DMS 273 (cell line): ENCODE measurements around the gene PFAS.
"Not testable (repeated sequence)": the region's sequence is repeated elsewhere in the genome, so short reads cannot be mapped to it uniquely, and the experiment has no call there.

Experiments
- DNase-seq: peaks from one replicate; lab custom pipeline; 2025; ENCODE audit not compliant: unreplicated experiment; lab: John Stamatoyannopoulos, UW

PFAS gene, protein sequence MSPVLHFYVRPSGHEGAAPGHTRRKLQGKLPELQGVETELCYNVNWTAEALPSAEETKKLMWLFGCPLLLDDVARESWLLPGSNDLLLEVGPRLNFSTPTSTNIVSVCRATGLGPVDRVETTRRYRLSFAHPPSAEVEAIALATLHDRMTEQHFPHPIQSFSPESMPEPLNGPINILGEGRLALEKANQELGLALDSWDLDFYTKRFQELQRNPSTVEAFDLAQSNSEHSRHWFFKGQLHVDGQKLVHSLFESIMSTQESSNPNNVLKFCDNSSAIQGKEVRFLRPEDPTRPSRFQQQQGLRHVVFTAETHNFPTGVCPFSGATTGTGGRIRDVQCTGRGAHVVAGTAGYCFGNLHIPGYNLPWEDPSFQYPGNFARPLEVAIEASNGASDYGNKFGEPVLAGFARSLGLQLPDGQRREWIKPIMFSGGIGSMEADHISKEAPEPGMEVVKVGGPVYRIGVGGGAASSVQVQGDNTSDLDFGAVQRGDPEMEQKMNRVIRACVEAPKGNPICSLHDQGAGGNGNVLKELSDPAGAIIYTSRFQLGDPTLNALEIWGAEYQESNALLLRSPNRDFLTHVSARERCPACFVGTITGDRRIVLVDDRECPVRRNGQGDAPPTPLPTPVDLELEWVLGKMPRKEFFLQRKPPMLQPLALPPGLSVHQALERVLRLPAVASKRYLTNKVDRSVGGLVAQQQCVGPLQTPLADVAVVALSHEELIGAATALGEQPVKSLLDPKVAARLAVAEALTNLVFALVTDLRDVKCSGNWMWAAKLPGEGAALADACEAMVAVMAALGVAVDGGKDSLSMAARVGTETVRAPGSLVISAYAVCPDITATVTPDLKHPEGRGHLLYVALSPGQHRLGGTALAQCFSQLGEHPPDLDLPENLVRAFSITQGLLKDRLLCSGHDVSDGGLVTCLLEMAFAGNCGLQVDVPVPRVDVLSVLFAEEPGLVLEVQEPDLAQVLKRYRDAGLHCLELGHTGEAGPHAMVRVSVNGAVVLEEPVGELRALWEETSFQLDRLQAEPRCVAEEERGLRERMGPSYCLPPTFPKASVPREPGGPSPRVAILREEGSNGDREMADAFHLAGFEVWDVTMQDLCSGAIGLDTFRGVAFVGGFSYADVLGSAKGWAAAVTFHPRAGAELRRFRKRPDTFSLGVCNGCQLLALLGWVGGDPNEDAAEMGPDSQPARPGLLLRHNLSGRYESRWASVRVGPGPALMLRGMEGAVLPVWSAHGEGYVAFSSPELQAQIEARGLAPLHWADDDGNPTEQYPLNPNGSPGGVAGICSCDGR (N-terminal part only)

DNA sequence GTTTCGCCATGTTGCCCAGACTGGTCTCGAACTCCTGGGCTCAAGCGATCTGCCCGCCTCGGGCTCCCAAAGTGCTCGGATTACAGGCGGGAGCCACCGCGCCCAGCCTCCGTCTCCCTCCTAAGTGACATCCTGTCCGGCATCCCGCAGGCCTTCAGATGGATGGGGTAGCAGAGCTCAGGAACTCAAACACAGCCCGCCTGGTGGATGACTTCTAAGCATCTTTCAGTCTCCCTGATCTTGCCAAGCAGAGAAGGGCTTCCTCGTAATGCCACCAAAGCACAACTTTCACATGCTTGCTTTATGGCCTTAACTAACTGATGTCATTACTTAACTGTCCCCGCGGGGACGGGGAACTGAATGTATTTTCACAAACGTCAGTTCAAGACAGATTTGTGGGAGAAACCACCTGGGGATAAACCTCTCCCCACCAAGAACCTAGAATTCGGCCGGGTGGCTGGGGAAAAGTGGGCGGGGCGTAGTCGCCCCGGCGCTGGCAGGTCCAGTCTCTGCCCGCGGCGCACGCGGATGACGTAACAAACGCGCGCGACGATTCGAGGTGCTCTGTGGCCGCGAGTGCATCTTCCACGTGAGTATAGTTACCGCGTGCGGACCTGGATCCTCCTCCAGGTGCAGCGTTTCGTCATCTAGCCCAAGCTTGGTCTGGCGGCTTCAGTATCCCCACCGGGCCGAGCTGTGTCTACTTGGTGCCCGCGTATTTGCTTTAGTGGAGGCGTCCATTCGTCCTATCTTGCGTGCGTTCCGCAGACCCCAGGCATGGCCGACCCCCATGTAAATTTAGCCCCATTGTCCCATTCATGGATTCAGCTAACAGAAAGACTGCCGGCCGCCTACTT, at the start of gene PFAS:
PFAS (plus strand) TSS at position 539 of the 857 bp plus-strand sequence. CDS start 4,649 bp downstream, outside the sequence.
- DNase-seq: peak; percentile 98

DNA sequence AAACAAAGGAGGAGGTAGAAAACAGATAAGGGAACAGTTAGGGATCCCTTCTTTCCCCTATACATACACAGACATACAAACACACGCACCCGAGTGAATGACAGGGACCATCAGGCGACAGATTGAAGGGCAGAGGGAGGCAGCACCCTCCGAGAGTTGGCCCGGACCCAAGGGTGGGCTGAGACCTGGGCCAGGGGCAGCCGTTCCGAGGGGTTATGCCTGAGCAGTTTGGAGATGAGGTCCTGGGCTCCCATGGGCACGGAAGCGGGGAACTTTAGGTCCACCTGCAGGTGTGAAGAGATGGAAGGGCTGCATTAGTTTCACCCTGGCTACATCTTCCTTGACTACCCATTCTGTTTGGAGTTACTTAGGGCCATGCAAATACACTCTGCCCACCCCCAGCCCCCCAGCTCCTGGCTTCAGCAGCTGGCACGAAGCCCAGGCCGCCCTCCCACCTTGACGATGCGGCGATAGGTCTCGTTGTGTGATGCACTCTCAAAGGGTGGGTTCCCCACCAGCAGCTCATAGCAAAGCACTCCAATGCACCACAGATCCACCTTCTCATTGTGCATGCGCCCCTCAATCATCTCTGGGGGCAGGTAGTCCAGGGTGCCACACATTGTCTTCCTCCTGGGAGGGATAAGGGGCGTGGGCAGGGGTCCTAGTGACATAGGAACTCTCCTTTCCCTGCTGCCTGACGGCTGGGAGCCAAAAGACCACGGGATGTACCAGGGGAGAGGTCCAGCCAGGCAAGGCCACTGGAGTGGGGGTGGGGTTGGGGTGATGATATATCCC, 44.1 kb upstream of the PFAS start:
- no peak for DNase-seq

DNA sequence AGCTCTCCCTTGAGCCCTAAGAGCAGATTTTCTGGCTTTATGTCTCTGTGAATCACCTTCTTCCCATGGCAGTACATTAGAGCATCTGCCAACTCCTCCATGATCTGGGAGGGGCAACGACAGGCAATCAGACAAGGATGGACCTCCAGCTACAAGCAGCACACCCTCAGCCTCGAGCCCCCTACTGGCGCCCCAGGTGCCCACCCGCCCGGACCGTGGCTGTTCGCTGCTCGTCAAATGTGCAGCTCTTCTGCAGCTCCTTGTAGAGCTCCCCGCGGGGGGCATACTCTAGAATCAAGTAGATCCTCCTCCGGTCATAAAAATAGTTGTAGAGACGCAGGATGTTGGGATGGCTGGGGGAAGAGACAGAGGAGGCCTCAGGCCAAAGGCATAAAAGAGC, 42.6 kb upstream of the PFAS start:
- no peak for DNase-seq

DNA sequence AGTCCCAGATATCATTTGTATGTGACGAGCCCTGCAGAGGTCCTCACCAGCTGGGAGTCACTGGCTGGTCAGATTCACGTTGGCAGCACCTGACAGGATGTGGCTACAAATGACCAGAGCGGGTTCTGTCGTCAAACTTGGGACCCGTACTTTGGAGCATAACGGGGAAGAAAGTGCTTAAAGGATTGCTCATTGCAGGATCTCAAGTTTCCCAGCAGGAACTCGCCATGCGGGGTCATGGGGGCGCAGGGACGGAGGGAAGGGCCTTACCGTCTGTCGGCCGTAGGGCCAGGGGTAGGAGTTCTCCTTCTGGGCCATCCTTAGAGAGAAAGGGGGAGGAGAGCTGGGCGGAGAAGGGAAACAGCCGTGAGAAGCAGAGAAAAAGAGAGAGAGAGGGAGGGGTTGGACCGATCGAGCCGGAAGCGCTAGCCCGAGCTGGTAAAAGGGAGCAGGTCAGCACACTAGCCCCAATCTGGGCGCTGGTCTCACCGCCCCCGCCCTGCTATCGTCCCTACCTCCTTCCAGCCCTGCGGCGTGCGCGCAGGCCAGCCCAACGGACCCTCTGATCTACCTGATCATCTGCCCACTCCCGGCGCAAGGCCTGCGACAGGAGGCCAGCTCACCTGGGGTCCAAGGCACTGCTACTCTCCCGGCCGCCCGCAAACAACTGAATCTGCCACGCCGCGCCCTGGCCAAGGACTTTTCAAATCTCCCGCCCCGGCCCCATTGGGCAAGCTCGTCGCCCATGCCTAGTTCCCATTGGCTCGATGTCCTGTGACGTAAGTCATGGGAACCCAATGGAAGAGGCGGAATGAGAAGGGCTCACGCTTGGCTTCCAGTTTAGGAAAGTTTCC, 39.0 kb upstream of the PFAS start, which contains the start of gene AURKB:
AURKB (minus strand) TSS at position 669 of the 854 bp plus-strand sequence; CDS start at position 318, 351 bp downstream.
- peak; percentile 97 for DNase-seq

DNA sequence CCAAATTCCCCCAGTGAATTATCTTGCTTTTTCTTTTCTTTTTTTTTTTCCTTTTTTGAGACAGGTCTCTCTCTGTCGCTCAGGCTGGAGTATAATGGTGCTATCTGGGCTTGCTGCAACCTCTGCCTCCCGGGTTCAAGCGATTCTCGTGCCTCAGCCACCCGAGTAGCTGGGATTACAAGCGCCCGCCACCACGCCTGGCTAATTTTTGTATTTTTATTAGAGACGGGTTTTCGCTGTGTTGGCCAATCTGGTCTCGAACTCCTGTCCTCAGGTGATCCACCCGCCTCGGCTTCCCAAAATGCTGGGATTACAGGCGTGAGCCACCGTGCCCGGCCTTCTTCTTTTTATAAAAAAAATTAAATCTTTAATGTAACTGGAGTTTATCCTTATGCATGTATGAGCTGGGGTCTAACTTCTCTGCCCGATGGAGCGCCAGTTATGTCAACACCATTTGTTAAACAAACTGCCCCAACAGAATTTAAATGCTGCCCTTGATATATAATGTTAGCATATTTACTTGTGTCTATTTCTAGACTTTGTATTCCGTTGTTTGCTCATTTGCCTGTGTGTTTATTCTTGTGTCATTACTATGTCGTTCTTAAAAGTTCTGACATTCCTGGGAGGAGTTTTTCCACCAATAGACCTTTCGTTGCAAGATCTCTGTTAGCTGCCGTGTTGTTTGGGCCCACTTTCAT, 38.2 kb upstream of the PFAS start:
- DNase-seq: peak; percentile 58

DNA sequence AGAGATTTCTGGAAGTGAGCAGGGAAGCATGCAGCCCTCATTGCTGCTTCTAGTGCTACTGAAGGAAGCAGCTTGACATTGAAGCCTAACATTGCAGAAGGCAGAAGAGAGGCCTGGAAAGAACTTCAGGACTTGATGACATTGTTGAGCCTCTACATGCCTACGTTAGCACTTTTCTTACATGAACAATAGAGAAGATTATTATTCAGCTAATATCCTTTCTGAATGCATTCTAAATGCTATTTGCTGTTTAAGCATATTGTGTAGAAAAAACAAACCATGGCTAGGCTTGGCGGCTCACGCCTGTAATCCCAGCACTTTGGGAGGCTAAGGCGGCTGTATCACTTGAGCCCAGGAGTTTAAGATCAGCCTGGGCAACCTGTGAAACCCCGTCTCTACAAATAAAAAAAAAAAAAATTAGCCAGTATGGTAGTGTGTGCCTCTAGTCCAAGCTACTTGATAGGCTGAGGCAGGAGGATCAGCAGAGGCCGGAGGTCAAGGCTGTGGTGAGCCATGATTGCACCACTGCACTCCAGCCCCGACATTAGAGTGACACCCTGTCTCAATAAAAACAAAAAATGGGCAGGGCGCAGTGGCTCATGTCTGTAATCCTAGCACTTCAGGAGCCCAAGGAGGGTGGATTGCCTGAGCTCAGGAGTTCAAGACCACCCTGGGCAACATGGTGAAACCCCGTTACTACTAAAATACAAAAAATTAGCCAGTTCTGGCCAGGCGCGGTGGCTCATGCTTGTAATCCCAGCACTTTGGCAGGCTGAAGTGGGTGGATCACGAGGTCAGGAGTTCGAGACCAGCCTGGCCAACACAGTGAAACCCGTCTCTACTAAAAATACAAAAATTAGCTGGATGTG, 36.5 kb upstream of the PFAS start:
- DNase-seq: no peak

DNA sequence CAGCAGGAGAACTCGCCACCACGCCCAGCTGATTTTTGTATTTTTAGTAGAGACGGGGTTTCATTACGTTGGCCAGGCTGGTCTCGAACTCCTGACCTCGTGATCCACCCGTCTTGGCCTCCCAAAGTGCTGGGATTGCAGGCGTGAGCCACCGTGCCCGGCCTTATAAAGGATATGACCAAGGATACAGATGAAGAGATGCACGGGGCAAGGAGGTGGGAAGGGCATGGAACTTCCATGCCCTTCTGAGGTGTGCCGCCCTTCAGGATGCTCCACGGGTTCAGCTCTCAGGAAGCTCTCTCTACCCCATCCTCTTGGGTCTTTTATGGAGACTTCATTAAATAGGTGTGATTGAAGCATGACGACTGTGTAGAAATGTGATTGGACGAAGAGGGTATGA, 35.1 kb upstream of the PFAS start:
- DNase-seq: not testable (repeated sequence)

DNA sequence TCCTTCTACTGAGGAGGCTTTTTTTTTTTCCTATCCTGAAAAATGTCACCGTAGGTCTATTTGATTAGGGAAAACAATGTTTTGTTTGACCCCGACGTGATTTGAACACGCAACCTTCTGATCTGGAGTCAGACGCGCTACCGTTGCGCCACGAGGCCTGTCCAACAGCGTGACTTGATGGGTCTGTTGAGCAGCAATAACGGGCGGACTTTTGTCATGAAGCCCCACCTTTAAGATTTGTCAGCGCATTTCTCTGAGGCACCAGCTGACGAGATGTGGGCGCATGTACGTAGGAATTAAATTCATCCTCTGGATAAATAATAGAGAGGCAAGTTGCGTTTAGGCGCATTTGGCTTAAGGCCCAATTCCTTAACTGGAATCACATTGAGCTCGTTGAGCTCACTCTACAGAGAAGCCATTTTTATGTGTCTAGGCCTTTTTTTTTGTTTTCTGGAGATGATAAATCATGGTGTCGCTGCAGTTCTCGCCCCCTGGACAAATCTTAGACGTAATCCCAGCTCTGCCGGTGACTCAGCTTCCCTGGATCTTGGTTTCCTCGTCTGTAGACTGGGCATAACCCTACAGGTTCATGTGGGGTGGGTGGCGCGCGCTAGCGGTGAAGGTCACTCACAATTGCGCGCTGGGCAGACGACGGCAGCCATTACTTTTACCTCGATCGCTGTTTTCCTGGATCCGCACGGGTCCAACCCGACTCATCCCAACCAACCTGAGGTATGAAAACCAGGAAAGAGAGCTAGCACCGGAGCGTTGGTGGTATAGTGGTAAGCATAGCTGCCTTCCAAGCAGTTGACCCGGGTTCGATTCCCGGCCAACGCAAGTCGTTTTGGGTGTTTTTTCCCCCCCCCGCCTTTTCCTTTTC, 28.1 kb upstream of the PFAS start:
- peak; percentile 92 for DNase-seq

DNA sequence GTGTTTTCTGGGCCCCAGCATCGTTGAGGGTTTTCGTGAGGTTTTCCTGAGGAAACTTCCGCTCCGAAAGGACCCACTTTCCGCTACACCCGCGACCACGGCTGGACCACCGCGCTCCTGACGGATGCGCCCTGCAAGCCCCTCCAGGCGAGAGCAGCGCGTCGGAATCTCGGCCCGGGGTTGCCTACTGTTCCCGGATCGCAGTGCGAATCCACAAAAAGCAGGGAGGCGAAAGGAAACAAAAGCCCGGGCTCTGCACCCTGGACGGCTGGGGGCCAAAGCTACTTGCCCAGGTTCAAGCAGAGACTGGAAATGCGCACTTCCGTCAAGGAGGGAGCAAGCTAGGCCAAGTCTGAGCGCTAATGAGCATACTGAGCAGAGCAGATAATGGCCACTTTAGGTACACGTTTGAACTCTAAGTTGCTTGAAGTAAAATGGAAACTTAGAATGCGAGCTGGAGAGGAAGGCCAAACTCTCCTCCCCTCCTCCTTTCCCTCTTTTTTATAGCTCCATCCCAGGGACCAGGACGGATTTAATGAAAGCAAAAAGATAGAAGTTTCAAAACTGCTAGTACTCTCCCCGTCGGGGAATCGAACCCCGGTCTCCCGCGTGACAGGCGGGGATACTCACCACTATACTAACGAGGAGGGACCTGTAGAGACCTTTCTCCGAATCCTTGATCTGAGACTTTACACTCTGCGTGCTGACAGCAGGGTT, 27.3 kb upstream of the PFAS start:
- DNase-seq: peak; percentile 89

DNA sequence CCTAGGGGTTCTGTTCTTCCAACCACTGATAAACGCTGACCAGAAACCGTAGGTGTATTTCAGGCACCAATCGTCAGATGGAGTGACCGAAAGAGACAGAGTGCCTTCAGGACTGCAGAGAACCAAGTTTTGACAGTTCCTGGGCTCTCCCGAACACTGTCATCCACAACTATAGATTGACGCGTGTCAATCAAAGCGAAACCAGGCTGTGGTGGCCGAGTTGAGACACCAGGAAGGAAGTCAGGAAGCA, 26.8 kb upstream of the PFAS start:
- DNase-seq: no peak

DNA sequence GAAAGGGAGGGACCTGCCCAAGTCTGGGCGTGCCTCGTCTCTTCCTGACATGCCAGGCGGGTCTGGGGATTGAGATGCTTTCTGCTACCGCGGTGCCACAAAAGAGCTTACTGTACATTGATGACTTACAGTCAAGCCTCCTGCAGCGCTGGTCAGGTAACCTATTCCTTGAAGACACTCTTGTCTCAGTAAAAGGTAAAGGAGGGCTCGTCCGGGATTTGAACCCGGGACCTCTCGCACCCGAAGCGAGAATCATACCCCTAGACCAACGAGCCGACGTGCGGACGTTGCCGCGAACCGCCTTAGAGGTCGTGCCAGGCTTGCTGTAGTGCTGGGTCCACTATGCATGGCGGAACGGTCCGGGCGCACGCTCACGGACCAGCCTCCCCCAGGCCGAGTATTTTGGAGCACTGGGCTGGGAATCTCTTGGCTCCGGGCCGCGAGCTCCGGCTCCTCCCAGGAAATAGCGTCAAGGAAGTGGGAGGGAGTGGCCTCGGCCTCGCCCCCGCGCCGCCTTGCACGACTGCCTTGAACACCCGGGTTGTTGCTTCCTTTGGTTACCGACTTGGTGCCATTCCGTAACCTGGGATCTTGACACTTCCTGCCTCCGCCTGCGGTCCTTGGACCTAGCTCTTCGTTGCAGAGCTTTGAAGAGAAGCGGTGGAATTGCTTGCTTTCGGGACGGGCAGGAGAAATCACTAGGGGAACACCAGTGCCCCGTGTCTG, 26.3 kb upstream of the PFAS start:
- DNase-seq: peak; percentile 94

DNA sequence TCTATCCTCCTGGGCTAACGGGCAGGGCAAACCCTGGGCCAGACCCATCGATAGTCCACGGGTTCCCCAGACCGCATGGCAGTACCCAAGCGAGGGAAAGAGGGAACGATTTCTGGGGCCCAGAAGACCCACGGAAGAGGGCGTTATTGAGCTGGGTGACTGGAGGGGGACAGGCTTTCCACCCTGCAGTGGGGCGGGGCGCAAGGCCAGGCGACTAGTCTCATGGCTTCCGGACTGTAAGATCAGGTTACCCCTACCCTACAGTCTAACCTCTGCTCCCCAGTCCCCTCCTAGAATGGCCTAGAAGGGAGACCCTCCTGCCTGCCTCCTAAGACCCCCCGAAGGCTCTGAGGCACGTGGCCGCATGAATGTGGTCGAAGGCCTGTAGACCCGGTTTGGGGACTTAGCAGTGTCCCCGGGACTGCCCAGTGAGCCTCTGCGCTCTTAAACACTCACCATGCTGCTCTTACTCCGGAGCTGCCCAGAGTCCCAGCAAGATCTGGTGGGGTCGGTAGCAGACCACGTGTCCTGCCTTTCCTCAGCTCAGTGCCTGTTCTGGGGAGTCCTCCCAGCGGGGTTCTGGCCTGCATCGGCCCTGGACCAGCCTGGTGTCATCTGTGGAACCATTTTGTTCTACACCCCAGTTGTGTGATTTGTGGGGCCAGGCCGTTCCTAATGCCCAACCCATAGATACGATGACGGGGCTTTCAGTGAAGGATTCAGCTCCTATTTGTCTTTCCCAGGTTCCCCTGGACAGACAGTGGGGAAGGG, 25.5 kb upstream of the PFAS start:
- DNase-seq: peak; percentile 84

DNA sequence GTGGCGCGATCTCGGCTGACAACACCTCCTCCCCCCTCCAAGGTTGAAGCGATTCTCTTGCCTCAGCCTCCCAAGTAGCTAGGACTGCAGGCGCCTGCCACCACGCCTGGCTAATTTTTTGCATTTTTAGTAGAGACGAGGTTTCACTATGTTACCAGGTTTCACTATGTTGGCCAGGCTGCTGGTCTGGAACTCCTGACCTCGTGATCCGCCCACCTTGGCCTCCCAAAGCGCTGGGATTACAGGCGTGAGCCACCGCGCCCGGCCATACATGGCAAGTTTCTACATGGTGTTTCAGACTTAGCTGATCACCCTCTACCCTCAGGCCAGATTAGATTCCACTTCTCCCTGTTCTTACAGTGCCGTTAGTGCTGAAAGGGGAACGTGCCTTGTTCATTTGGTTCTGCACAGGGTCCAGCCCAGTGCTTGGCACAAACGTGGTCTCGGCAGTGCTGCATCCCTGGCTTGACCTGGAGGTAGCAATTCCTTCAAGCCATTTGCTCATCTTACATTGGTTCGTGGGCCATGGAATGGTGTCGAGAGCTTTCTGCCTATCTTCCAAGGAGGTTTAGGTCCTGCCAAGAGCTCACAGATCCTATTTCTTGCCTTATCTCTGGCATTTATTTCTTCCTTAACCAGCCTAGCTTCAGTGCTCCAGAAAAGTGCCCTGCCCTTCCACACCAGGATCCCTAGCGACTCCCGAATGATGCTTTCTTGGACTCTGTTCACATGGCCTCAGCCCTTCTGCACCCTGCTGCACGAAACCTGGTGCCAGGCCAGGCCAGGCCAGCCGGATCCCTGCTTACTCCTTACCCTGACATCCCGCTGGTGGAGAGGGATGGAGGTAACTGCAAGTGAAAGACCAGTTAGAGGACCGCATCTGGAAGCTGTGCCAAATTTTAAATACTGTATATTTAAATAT, 23.9 kb upstream of the PFAS start:
- DNase-seq: no peak
